Tibial artery (tissue), 4 donors: ENCODE data around the gene STXBP5L.
A peak's percentile ranks its signal among the peaks of the same experiment; 100 is the strongest.
"Not testable (repeated sequence)": the region's sequence is repeated elsewhere in the genome, so short reads cannot be mapped to it uniquely, and the experiment has no call there.

Source experiments
- DNase-seq, 2 donors: peaks; one replicate each; pipeline ENCODE4 v3.0.0-alpha.2; 2019
- H3K27ac ChIP-seq, 2 donors: fragments of 200-600 bp; sonication (generic) in 1 of 2; 1 replicate in 1 of 2; 2 replicates in 1 of 2; pipeline ENCODE4 v1.5.1; 2018 to 2019; ENCODE audit warnings: mild to moderate bottlenecking in 1 of 2
- H3K27me3 ChIP-seq, 2 donors: fragments of 200-600 bp; sonication (generic) in 1 of 2; one replicate each; pipeline versions ENCODE4 v1.5.1 to v1.6.0; 2016 to 2019
- H3K36me3 ChIP-seq, 3 donors: fragments of 200-600 bp; sonication (generic) in 2 of 3; one replicate each; pipeline ENCODE4 v1.5.1; 2016 to 2019; ENCODE audit warnings: mild to moderate bottlenecking in 2 of 3
- H3K4me1 ChIP-seq, 4 donors: fragments of 200-600 bp; sonication (generic) in 2 of 4; 1 replicate in 3 of 4; 2 replicates in 1 of 4; pipeline ENCODE4 v1.5.1; 2016 to 2019
- H3K4me3 ChIP-seq, 2 donors: fragments of 200-600 bp; sonication (generic) in 1 of 2; 1 replicate in 1 of 2; 2 replicates in 1 of 2; pipeline ENCODE4 v1.5.1; 2018 to 2019; ENCODE audit warnings: mild to moderate bottlenecking in 2 of 2
- H3K9me3 ChIP-seq, 3 donors: fragments of 200-600 bp; sonication (generic) in 1 of 3; one replicate each; pipeline ENCODE4 v1.5.1; 2016 to 2019
- intact Hi-C: fragments of 100-400 bp; cut with DNase I; formaldehyde crosslinking; loops from one replicate; pipeline ENCODE4 v1.15.0; 2023; ENCODE audit warnings: low total_unique reads
- TF ChIP-seq, protein P1 (sequence below), 2 experiments: fragments of 200-600 bp in 1 of 2; fragments of 450-650 bp in 1 of 2; IDR thresholded peaks; one replicate each; pipeline ENCODE4 v1.5.1; 2017 to 2019; ENCODE audit warnings: antibody characterized with exemption in 2 of 2, mild to moderate bottlenecking in 1 of 2, moderate library complexity in 1 of 2

STXBP5L gene

DNA sequence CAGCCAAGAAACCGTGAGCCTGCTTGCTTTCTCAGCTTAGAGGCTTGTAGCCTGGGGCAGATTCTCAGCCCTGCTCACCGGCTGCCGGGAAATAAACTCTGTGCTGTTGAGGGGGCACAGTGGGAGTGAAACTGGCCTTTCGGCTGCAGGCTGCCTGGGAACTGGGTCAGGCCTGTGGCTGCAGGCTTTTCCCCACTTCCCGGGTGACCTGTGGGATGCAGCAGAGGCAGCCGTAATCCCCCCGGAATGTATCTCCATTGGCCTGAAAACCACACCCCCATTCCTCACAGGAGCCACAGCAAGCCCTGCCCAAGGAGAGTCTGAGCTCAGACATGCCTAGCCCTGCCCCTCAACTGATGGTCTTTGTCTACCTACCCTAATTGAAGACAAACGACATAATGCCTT, 110.9 kb downstream of the STXBP5L start:
- Histone ChIP-seq H3K4me1 (no peaks in the 10 kb centered on the region), H3K36me3 (no peaks in the 10 kb centered on the region), H3K9me3 (no peaks in the 10 kb centered on the region), H3K27ac (no peak overlapping the region), H3K4me3 (no peak overlapping the region), H3K27me3 (no peaks in the 10 kb centered on the region)
- intact Hi-C loops, result no loop called here
- DNase-seq, result no peak
- TF ChIP-seq, protein P1, sequence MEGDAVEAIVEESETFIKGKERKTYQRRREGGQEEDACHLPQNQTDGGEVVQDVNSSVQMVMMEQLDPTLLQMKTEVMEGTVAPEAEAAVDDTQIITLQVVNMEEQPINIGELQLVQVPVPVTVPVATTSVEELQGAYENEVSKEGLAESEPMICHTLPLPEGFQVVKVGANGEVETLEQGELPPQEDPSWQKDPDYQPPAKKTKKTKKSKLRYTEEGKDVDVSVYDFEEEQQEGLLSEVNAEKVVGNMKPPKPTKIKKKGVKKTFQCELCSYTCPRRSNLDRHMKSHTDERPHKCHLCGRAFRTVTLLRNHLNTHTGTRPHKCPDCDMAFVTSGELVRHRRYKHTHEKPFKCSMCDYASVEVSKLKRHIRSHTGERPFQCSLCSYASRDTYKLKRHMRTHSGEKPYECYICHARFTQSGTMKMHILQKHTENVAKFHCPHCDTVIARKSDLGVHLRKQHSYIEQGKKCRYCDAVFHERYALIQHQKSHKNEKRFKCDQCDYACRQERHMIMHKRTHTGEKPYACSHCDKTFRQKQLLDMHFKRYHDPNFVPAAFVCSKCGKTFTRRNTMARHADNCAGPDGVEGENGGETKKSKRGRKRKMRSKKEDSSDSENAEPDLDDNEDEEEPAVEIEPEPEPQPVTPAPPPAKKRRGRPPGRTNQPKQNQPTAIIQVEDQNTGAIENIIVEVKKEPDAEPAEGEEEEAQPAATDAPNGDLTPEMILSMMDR (IDR thresholded peaks at IDR 0.05), result no peak

DNA sequence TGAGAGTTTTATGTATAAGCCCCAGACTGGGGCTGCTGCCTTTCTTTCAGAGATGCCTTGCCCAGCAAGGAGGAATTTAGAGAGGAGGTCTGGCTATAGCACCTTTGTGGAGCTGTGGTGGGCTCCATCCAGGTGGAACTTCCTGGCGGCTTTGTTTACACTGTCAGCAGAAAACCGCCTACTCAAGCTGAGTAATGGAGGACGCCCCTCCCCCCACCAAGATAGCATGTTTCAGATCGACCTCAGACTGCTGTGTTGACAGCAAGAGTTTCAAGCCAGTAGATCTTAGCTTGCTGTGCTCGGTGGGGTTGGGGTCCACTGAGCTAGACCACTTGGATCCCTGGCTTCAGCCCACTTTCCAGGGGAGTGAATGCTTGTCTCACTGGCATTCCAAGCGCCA, 155.6 kb downstream of the STXBP5L start:
- Histone ChIP-seq H3K36me3 (no peaks in the 10 kb centered on the region), H3K9me3 (no peaks in the 10 kb centered on the region), H3K27ac (no peak overlapping the region), H3K4me3 (no peak overlapping the region), H3K27me3 (no peaks in the 10 kb centered on the region), H3K4me1 (no peaks in the 10 kb centered on the region)
- intact Hi-C loops, result no loop called here
- TF ChIP-seq, protein P1 (IDR thresholded peaks at IDR 0.05), result no peak
- DNase-seq, result no peak

DNA sequence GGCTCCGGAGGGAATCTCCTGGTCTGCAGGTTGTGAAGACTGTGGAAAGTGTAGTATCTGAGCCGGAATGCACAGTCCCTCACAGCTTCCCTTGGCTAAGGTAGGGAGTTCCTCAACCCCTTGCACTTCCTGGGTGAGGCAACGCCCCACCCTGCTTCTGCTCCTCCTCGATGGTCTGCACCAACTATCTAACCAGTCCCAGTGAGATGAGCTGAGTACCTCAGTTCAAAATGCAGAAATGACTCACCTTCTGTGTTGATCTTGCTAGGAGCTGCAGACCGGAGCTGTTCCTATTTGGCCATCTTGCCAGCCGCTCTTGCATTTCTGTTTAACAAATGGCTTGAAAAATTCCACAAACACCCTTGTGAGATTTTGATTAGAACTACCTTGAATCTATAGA, 156.1 kb downstream of the STXBP5L start:
- Histone ChIP-seq H3K36me3 (no peaks in the 10 kb centered on the region), H3K9me3 (no peaks in the 10 kb centered on the region), H3K27ac (no peak overlapping the region), H3K4me1 (no peaks in the 10 kb centered on the region), H3K4me3 (no peak overlapping the region), H3K27me3 (no peaks in the 10 kb centered on the region)
- no peak for DNase-seq
- intact Hi-C loops, result no loop called here
- TF ChIP-seq, protein P1 (IDR thresholded peaks at IDR 0.05), result no peak

DNA sequence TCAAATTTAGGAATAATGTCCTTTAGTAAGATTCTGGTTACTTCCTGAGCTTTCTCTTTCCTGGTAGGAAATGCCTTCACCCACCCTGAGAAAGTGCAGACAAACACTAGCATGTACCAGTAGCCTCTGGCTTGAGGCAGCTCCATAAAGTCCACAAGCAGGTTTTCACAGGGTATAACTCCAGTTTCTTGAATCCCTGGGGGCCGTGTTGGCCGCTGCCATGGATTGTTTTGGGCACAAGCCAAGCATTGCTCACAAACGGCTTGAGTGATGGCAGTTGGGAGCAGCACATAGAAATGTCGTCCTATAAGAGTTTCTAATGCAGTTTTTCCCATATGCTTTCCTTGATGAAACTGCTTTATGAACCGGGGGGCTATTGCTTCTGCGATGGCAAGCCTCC, 164.1 kb downstream of the STXBP5L start:
- H3K27ac ChIP-seq, result peak overlapping the region in 1 of 2 donors; percentile 12
- H3K36me3 ChIP-seq, result no peaks in the 10 kb centered on the region
- no peaks in the 10 kb centered on the region for H3K9me3 ChIP-seq
- H3K4me3 ChIP-seq, result peak overlapping the region; percentile 10 to 29
- DNase-seq, result peak in 1 of 2 donors; percentile 77
- intact Hi-C loops, result no loop called here
- H3K4me1 ChIP-seq, result peaks cover 0 to 19% (median 11%) of the 10 kb centered on the region in 4 donors
- H3K27me3 ChIP-seq, result no peaks in the 10 kb centered on the region
- TF ChIP-seq, protein P1 (IDR thresholded peaks at IDR 0.05), result no peak

DNA sequence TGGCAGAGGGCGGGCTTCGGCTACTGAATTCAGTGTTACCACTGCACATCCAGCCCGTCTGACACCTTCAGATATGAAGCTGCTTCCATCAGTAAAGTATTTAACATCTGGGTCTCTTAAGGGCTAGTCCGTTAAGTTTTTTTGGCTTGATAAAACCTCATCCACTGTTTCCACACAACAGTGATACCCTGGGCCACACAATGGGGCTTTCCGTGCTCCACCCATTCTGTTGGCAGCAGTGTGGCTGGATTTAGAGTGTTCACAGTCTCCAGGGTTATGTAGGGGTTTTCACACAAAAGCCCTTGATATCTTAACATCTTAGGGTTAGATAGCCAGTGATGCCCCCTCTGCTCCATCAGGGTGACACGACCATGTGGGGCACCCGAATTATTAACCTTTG, 165.0 kb downstream of the STXBP5L start:
- DNase-seq, result no peak
- H3K4me1 ChIP-seq, result peaks cover 0 to 19% (median 11%) of the 10 kb centered on the region in 4 donors
- H3K4me3 ChIP-seq, result no peak overlapping the region
- intact Hi-C loops, result no loop called here
- H3K27me3 ChIP-seq, result no peaks in the 10 kb centered on the region
- no peak overlapping the region for H3K27ac ChIP-seq
- TF ChIP-seq, protein P1 (IDR thresholded peaks at IDR 0.05), result no peak
- H3K9me3 ChIP-seq, result no peaks in the 10 kb centered on the region
- no peaks in the 10 kb centered on the region for H3K36me3 ChIP-seq

DNA sequence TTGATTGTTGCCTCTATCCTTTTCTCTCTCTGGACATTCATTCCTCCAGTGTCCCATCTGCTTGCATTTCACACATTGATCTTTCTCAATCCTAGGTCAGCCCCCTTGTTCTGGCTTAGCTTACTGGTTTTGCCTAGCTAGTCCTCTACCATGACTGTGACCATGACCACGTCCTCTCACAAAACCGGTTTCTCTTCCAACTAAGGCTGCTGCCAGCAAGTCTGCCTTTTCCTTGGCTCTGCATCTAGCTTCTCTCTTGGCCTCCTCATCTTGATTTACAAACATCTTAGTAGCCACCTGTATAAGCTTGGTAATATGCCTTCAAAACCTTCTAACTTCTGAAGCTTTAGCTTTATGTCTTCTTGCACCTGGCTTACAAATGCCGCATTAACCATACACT, 167.2 kb downstream of the STXBP5L start:
- no peak overlapping the region for H3K4me3 ChIP-seq
- H3K27me3 ChIP-seq, result no peaks in the 10 kb centered on the region
- peaks cover 0 to 5% (median 0%) of the 10 kb centered on the region in 3 donors for H3K9me3 ChIP-seq
- H3K27ac ChIP-seq, result no peak overlapping the region
- intact Hi-C loops, result no loop called here
- H3K36me3 ChIP-seq, result no peaks in the 10 kb centered on the region
- H3K4me1 ChIP-seq, result peaks cover 0 to 19% (median 11%) of the 10 kb centered on the region in 4 donors
- no peak for DNase-seq
- TF ChIP-seq, protein P1 (IDR thresholded peaks at IDR 0.05), result no peak

DNA sequence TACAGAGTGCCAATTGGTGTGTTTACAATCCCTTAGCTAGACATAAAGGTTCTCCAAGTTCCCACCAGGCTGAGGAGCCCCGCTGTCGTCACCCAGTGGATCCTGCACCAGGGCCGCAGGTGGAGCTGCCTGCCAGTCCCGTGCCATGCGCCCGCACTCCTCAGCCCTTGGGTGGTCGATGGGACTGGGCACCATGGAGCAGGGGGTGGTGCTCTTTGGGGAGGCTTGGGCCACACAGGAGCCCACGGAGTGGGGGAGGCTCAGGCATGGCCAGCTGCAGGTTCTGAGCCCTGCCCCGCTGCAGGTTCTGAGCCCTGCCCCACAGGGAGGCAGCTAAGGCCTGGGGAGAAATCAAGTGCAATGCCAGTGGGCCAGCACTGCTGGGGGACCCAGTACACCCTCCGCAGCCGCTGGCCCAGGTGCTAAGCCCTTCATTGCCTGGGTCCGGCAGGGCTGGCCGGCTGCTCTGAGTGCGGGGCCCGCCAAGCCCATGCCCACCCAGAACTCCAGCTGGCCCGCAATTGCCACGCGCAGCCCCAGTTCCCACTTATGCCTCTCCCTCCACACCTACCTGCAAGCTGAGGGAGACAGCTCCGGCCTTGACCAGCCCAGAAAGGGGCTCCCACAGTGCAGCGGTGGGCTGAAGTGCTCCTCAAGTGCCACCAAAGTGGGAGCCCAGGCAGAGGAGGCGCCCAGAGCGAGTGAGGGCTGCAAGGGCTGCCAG, 170.5 kb downstream of the STXBP5L start:
- intact Hi-C loops, H3K4me1 ChIP-seq: not testable (repeated sequence)

More for the DNA sequence above, 170.5 kb downstream of the STXBP5L start:
- not testable (repeated sequence) for H3K36me3 ChIP-seq, DNase-seq, H3K27me3 ChIP-seq, H3K4me3 ChIP-seq, H3K9me3 ChIP-seq, H3K27ac ChIP-seq
